Skeletal muscle tissue (tissue), 4 donors: ENCODE data around the gene CLCN2. TPM values are rescaled to one million over a fixed set of nuclear protein-coding genes. Genes with fewer than 3 reads are reported as not detected.

Source experiments
- H3K27ac ChIP-seq: one replicate; pipeline ENCODE4 v1.7.0; 2013; ENCODE audit warnings: mild to moderate bottlenecking, low read depth, low read length, inconsistent platforms
- H3K27me3 ChIP-seq, 3 donors: one replicate each; pipeline ENCODE4 v1.7.0; 2013; ENCODE audit warnings: low read length in 3 of 3; ENCODE audit not compliant: control insufficient read depth in 3 of 3, insufficient read depth in 3 of 3
- H3K36me3 ChIP-seq, 3 donors: one replicate each; pipeline ENCODE4 v1.7.0; 2013; ENCODE audit warnings: low read length in 3 of 3; ENCODE audit not compliant: control insufficient read depth in 3 of 3, insufficient read depth in 3 of 3
- H3K4me1 ChIP-seq, 3 donors: one replicate each; pipeline ENCODE4 v1.7.0; 2013; ENCODE audit warnings: low read length in 3 of 3, mild to moderate bottlenecking in 3 of 3; ENCODE audit not compliant: control insufficient read depth in 3 of 3, insufficient read depth in 3 of 3
- H3K4me3 ChIP-seq, 3 donors: one replicate each; pipeline ENCODE4 v1.7.0; 2013; ENCODE audit warnings: low read length in 3 of 3
- H3K9ac ChIP-seq, 3 donors: one replicate each; pipeline ENCODE4 v1.7.0; 2013; ENCODE audit warnings: low read length in 3 of 3, mild to moderate bottlenecking in 3 of 3, moderate library complexity in 2 of 3, low read depth in 1 of 3
- H3K9me3 ChIP-seq, 3 donors: one replicate each; pipeline ENCODE4 v1.7.0; 2013; ENCODE audit warnings: low read length in 3 of 3; ENCODE audit not compliant: control insufficient read depth in 3 of 3
- total RNA-seq: library from RNA; depleted of rRNA; stranded (reverse); fragments of >200 nt; gene quantifications from one replicate; pipeline ENCODE4 v1.2.3, GENCODE V29; 2014
- donor health status: Osteomylitis.

CLCN2 gene
- total RNA-seq, 1 donor from 2014 or later, result 2.6 TPM

- no peaks in the 10 kb centered on the region for H3K4me1 ChIP-seq
- no peaks in the 10 kb centered on the region for H3K9me3 ChIP-seq
- no peaks in the 10 kb centered on the region for H3K27me3 ChIP-seq
- H3K4me3 ChIP-seq, result no peak overlapping the region
- H3K9ac ChIP-seq, result no peak overlapping the region
- peaks cover 5 to 10% (median 6%) of the 10 kb centered on the region in 3 donors for H3K36me3 ChIP-seq
- no peak overlapping the region for H3K27ac ChIP-seq
Observed at GRCh38 chr3:184354121-184354728, 7.2 kb downstream of the CLCN2 start.

- H3K36me3 ChIP-seq, result peaks cover 5 to 9% (median 6%) of the 10 kb centered on the region in 3 donors
- no peaks in the 10 kb centered on the region for H3K9me3 ChIP-seq
- H3K27ac ChIP-seq, result no peak overlapping the region
- no peaks in the 10 kb centered on the region for H3K4me1 ChIP-seq
- H3K4me3 ChIP-seq, result no peak overlapping the region
- H3K9ac ChIP-seq, result no peak overlapping the region
- no peaks in the 10 kb centered on the region for H3K27me3 ChIP-seq
Observed at GRCh38 chr3:184353546-184353941, 7.9 kb downstream of the CLCN2 start.

- Histone ChIP-seq H3K27ac (no peak overlapping the region), H3K4me1 (no peaks in the 10 kb centered on the region), H3K36me3 (peaks cover 5 to 6% (median 6%) of the 10 kb centered on the region in 3 donors)
Observed at GRCh38 chr3:184352897-184353545, 8.4 kb downstream of the CLCN2 start.

GRCh38 chr3:184352149-184352785, 9.1 kb downstream of the CLCN2 start:
- H3K9me3 ChIP-seq, result no peaks in the 10 kb centered on the region
- H3K4me1 ChIP-seq, result no peaks in the 10 kb centered on the region
- no peak overlapping the region for H3K4me3 ChIP-seq
- H3K27me3 ChIP-seq, result no peaks in the 10 kb centered on the region
- H3K9ac ChIP-seq, result no peak overlapping the region
- H3K27ac ChIP-seq, result no peak overlapping the region
- peaks cover 5 to 8% (median 6%) of the 10 kb centered on the region in 3 donors for H3K36me3 ChIP-seq

More at GRCh38 chr3:184352897-184353545, 8.4 kb downstream of the CLCN2 start:
- Histone ChIP-seq H3K4me3 (no peak overlapping the region), H3K9me3 (no peaks in the 10 kb centered on the region), H3K9ac (no peak overlapping the region), H3K27me3 (no peaks in the 10 kb centered on the region)

GRCh38 chr3:184351511-184352148, 9.8 kb downstream of the CLCN2 start:
- H3K27ac ChIP-seq, result no peak overlapping the region
- H3K36me3 ChIP-seq, result peaks cover 5 to 8% (median 6%) of the 10 kb centered on the region in 3 donors
- H3K4me3 ChIP-seq, result no peak overlapping the region
- H3K27me3 ChIP-seq, result no peaks in the 10 kb centered on the region
- no peak overlapping the region for H3K9ac ChIP-seq
- no peaks in the 10 kb centered on the region for H3K4me1 ChIP-seq
- H3K9me3 ChIP-seq, result no peaks in the 10 kb centered on the region

- Histone ChIP-seq H3K9ac (no peak overlapping the region), H3K27ac (no peak overlapping the region), H3K27me3 (no peaks in the 10 kb centered on the region), H3K4me1 (peaks cover 2 to 4% (median 4%) of the 10 kb centered on the region in 3 donors), H3K36me3 (peaks cover 5 to 8% (median 6%) of the 10 kb centered on the region in 3 donors), H3K9me3 (no peaks in the 10 kb centered on the region), H3K4me3 (no peak overlapping the region)
Observed at GRCh38 chr3:184350618-184351017, 10.8 kb downstream of the CLCN2 start.

- Histone ChIP-seq H3K4me1 (peaks cover 2 to 8% (median 7%) of the 10 kb centered on the region in 3 donors), H3K27me3 (no peaks in the 10 kb centered on the region), H3K9me3 (no peaks in the 10 kb centered on the region), H3K27ac (no peak overlapping the region), H3K36me3 (peaks cover 0 to 3% (median under 1%) of the 10 kb centered on the region in 3 donors), H3K4me3 (no peak overlapping the region), H3K9ac (no peak overlapping the region)
Observed at GRCh38 chr3:184349563-184350470, 11.6 kb downstream of the CLCN2 start.

GRCh38 chr3:184348057-184348382, 13.4 kb downstream of the CLCN2 start:
- Histone ChIP-seq H3K9ac (no peak overlapping the region), H3K9me3 (no peaks in the 10 kb centered on the region), H3K4me1 (peaks cover 7 to 15% (median 14%) of the 10 kb centered on the region in 3 donors), H3K27ac (no peak overlapping the region), H3K27me3 (no peaks in the 10 kb centered on the region), H3K4me3 (no peak overlapping the region), H3K36me3 (peaks cover 9 to 16% (median 12%) of the 10 kb centered on the region in 3 donors)

GRCh38 chr3:184347321-184348056, 13.9 kb downstream of the CLCN2 start:
- Histone ChIP-seq H3K27me3 (no peaks in the 10 kb centered on the region), H3K27ac (no peak overlapping the region), H3K9ac (no peak overlapping the region), H3K36me3 (peaks cover 15 to 20% (median 17%) of the 10 kb centered on the region in 3 donors), H3K9me3 (no peaks in the 10 kb centered on the region), H3K4me3 (no peak overlapping the region), H3K4me1 (peaks cover 7 to 19% (median 16%) of the 10 kb centered on the region in 3 donors)
